ENCODE results near the gene DGKH.

- TF ChIP-seq TCF7L2 (IDR thresholded peaks at IDR 0.05; ENCODE audit: low read depth, low read length): no peak
- no peak for TF ChIP-seq CTCF (IDR thresholded peaks at IDR 0.05)
- no peak for TF ChIP-seq POLR2AphosphoS5 (IDR thresholded peaks at IDR 0.05; ENCODE audit: low read depth, low read length)
- no peak for TF ChIP-seq REST (IDR thresholded peaks at IDR 0.05; ENCODE audit: insufficient read depth in 1 of 2, low read depth in 2 of 2, low read length in 1 of 2)
Measured at GRCh38 chr13:42106998-42107397, 58.5 kb downstream of the DGKH start.
